GM11168 (cell line): ENCODE results near the gene GMDS.

ENCODE experiments used
- in situ Hi-C: fragments of 300-500 bp; cut with MboI; formaldehyde crosslinking; loops from one replicate; pipeline ENCODE4 v1.12.0; 2022; ENCODE audit warnings: low sequenced_read_pairs; ENCODE audit not compliant: unreplicated experiment

The GMDS gene

DNA sequence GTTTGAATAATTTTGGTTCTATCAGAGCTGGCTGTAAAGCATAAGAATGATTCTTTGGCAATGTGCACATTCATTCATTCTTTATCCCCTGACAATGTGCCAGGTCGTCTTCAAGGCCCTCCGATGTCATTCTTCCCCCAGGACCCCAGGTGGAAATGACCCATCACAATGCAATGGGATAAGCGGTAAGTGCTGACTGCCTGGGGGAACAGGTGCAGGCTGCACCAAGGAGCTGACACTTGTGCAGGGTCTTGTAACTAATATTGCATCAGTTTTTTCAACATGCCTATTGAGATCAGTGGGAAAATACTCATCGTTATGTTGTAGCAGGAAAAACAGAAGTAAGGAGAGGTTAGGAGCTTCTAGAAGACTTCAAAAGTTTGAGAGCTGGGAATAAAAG lies 530.1 kb downstream of the GMDS start:
- in situ Hi-C loops, result no loop called here

DNA sequence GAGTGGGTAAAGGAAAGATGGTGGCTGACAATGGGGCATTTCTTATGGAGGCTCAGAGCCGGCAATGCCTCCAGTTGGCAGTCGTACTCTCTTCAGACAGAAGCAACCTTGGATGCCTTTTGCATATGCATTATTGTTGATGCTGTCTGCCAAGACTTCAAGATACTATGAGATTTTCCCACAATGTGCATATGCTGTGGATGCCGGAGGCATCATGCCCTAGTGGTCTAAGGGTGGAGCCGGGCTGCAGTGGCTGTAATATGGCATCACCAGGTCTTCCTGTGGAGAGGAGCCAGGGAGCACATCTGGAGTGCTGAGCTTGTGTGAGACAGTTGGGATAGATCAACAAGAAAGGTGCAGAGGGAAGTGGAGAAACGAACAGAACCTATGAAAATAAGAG lies 530.8 kb downstream of the GMDS start:
- in situ Hi-C loops, result no loop called here

DNA sequence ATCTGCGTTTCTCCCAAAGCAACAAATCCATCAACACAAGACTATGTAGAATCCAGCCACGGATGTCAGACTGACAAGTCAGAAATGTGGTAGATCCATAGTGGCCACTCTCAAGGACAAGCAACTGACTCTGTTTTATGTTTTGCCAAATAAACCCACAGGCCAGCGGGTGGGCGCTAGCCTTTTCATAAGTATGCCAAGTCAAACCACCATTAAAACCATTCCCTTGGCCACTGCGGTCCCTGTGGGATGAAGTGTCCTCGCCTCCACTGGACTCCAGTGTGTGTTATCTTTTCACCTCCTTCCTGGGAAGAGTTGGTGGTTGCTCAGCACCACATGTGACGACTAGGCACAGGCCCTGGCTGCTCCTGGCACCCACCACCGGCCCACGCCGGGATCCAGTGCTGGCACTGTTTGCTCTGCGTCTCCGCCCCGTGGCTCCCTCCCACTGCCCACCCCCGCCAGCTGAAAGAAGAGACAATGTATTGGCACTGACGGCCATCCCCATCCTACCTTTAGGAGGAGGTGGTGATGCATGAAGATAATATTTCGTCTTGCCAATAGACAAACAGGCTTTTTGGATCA lies 532.3 kb downstream of the GMDS start:
- in situ Hi-C loops, result no loop called here

DNA sequence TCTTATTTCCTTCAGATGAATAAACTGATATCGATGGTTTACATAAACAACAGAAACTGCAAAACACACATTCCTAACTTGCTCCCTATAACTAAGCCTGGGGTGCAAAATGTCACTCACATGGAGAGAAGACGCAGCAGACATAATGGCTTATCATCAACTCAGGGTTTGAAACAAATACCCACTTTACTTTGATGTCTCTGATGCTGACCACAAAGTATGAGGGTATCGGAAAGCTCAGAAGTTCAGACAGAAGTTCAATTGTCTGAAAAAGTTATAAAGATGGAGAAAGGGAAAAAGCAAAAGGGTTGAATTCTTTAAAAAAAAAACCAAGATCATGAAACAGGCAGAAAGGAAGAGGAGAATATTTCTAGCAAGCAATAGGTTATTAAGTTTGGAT lies 533.0 kb downstream of the GMDS start:
- in situ Hi-C loops, result no loop called here

DNA sequence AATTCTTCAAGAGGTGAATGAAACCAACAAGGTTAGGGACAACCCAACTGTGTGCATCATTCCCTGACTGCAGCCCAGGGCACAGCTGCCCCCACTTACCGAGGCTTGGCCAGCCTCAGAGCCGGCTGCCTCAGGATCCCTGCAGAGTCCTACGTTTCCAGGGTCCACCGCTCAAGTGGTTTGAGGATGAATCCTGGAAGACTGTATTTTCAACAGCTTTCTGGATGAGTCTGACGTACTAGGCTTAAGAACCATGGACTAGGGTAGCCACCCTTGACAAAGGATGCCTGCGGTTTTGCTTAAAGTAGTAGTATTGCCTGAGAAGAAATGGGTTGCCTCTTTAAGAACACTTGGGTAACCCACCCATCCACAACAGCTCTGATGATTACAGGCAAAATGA lies 534.3 kb downstream of the GMDS start:
- in situ Hi-C loops, result no loop called here

DNA sequence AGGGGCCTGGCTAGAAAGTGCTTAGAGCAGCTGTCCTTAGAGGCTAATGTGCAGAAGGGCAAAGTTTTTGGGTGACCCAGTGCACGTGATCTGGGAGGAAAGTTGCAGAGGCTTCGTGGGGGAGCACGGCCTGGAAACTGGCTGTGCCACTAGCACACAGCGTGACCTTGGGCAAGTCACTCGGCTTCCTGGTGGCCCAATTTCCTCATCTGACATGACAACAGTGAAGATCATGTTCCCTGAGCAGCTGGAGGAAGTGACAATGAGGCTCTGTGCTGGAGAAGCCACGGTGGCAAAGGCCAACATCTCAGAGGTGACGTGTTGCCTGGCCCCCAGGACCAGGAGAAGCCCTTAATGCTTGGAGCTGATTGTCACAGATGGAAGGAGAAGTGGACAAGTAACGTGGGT lies 536.2 kb downstream of the GMDS start:
- in situ Hi-C loops, result no loop called here

DNA sequence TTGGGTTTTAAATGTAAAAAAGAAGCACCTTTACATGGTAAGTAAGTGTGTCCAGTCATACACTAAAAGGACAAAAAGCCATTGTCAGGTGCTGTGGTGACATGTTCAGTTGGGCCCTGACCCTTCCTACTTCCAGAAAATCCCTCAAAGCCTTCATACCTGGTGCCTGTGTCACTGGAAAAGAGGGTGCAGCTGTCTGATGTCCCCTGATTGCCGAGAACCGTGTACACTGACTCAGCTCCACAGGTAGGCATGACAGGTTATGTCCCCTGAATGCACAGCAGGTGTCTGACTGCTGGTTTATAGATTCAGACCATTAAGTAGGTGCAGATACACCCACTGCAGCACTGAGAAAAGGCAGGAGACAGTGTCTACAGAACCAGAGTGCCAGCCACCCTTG lies 536.6 kb downstream of the GMDS start:
- in situ Hi-C loops, result no loop called here

DNA sequence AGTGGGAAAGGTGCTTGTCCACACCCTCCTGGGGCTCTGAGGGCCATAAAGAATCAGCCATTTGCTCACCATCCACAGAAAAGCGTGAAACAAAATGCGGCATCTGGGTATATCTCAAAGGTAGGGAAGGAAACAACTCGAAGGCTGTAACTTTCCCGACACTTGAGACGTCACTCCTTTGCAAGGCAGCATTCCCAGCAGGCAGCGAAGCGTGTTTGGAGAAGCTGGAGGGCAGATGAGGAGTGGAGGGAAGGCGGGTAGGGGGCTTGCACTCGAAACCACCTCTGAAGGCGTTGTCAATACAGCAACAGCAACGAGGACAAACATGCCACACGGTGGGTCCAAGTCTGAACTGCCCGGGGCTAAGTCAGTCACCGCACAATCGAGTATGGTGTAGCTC lies 537.3 kb downstream of the GMDS start:
- in situ Hi-C loops, result no loop called here

DNA sequence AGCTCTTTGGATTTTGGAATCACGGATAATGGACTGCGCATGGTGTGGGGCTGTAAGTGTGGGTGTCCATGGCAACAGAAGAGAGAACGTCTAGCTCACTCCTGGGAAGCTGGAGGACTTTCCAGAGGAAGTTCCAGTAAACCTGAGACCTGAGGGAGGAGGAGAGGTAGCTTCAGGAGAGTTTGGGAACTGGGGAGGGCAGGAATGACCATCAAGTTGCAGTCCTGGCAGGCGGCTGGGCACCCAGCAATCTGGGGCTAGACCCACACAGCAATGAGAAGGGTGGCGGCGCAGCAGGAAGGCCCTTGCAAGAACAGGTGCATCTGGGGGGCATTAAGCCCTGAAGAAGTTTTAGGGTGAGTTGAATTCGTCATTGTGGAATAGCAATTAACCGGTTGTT lies 539.8 kb downstream of the GMDS start:
- in situ Hi-C loops, result no loop called here

DNA sequence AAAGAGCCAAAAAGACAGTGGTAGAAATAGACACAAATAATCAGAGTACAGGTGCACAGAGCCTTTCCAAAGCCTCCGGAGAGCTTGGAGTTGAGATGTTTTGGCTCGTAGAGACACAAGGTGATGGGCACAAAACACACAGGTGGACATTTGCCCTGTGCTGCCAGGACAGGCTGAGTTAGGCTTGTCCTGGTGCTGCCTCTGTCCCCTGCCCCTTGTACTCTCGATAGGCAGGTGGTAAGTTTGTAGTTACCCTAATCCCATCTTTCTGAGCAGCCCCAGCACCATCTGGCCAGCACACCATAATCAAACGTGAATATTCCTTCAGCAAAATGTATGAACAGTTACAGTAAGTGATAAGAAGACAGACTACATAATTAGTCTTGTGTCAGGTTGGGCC lies 540.2 kb downstream of the GMDS start:
- in situ Hi-C loops, result no loop called here

DNA sequence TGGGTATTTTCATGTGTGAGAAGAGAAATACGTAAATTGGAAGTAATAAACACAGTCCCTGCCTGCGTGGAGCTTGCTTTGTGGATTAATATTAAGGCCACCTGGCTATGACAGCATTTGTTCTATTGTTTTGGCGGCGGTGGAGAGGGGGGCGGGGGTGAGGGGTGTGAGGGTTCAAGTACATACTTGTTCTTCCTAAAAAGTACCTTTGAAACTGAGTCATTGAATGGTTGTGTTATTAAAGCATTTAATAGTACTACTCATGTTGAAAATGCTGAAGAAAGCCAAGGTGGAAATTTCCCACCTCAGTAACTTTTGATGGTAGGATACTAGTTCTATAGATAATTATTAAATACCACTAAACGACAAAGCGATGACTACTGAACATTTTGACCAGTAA lies 540.7 kb downstream of the GMDS start:
- in situ Hi-C loops, result no loop called here

DNA sequence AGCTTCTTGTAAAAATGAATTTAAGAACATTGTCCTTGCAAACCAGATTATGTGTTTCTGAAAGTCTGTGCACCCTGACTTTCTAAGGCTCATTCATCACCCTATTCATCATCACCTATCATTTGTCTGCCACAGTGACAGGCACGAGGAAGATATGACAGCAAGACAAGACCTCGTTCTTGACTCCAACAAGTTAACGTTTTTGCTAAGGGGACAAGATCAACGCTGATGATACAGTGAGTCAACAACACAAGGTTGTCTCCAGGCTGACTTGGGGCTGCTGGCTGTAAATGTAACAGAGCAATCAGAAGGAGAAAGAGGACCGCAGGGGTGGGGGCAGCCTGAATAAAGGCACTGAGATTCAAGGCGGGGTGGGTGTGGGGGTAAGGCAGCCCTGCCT lies 541.5 kb downstream of the GMDS start:
- in situ Hi-C loops, result no loop called here

DNA sequence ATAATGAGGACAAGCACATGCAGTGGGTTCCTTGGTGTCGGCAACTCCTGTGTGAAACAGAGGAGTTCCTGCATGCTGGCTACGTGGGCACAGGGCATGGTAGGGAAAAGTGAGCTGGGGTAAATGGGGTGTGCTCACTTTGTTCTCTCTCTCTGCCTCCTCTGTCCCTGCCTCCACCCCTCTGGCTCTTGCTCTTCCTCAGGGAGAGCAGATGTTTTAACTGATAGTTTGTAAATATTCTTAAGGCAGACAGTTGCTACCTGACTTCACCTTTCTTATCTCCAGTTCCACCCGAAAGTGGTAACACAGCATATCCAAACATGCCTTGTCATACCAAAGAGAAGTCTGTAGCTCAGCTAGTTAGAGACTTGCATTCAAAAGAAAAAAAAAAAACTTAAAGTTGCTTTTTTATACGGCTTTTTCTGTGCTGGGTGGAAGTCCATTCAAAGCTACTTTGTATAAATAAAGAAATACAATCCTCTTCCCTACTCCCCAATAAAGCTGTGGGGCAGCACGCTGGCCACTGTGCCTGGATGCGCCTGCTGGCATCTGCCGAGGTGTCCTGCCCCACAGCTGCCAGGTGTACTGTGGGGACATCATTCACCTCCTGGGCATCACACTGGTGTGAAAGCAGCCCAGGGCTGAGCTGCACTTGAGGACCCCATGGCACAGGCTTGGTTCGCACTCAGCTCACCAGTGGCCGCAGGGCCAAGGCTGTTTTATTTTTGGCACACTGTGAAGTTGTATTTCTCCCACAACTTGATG lies 542.1 kb downstream of the GMDS start:
- in situ Hi-C loops, result no loop called here

DNA sequence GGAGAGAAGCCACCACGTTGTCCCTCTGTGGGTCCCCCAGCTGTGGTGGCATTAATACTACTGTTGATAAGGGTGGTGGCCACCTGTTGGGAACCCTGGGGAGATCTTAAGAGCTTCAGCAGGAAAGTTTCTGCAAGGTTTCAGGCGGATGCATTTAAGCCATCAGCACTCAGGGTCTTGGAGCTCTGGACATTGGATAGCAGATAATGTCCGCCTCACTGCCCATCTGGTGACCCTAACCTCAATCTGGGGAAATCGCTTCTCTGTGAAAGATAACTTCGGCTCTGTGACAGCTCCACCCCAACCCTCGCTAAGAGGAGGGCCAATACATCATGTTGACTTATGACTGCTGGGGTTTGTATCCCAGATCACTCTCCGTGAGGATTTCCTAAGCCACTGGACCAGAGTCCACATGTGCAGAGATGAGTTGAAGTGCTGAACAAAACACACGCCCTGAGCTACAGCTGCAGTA lies 542.8 kb downstream of the GMDS start:
- in situ Hi-C loops, result no loop called here

DNA sequence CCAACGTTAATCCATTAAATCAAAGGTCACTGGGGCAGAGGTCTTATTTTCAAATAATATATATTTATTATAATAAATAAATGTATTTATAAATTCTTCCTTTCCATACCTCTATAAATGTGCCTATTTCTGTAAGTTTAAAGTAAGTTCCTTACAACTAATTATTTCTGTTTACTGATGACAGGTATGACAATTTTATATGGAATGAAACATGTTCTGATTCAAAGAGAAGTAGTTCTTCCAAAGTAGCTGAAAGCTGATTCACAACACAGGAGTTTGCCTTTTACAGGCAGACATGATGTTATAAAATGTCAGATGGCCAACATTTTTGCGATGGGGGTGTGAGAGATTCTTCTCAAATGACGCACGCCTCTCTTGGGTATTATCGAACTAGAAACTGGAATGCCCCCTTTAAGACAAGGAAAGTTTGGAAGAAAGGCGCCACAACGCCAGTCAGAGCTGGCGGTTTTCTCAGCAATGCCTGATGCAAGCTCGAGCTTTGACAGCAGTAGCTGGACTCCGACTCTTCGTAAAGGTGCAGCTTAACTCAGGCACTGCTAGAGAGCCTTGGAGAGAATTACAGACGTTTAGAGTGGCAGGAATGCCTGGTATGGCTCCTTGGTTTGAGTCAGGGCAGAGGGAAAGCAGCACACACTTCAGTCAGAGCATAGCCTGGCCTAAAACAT lies 543.6 kb downstream of the GMDS start:
- in situ Hi-C loops, result no loop called here

DNA sequence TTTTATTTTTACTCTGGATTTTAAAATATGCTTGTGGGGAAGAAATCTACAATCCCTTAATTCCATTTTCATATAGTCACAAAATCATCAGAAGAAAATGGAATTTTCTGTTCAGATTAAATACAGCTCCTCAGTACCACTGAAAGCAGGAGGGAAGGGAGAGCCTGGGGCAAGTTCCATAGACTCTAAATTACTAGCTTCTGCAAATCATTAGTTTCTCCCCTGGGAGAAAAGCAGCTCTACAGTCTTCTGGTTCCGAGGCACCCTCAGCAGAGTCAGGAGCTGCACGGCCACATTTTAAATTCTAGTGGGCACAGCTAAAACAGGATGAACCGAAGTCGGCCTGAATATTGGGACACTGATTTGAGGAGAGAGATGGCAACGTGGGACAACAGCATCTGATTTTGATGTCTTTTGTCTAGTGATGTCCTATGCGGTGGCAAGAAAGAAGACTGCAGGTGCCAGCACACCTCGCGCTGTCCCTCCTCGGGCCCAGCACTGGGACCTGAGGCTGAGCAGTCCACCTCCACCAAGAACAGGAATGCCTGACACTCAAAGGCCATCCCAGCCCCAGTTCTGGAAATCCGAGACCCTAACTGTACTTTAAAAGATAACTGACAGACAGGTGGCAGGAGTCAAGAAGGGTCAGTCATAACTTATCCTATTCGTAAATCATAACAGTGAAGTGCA lies 545.0 kb downstream of the GMDS start:
- in situ Hi-C loops, result no loop called here

DNA sequence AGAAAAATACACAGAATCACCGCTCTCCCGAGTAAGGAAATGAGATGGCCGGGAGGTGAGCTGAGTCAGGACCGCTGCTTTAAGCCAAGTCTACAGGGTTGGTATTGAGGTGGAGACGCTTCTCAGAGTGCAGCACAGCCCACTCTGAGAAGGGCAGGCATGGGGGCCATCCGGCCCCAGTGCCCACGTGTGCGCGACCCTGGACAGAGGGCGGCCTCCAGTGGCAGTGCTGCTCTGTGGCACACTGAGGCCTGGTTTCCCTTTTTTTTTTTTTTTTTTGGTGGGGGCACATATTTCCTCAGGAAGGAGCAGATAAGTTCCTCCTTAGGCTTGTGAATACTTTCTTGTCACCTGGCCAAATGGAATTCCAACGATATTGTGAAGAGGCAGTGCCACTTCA lies 546.9 kb downstream of the GMDS start:
- in situ Hi-C loops, result no loop called here

DNA sequence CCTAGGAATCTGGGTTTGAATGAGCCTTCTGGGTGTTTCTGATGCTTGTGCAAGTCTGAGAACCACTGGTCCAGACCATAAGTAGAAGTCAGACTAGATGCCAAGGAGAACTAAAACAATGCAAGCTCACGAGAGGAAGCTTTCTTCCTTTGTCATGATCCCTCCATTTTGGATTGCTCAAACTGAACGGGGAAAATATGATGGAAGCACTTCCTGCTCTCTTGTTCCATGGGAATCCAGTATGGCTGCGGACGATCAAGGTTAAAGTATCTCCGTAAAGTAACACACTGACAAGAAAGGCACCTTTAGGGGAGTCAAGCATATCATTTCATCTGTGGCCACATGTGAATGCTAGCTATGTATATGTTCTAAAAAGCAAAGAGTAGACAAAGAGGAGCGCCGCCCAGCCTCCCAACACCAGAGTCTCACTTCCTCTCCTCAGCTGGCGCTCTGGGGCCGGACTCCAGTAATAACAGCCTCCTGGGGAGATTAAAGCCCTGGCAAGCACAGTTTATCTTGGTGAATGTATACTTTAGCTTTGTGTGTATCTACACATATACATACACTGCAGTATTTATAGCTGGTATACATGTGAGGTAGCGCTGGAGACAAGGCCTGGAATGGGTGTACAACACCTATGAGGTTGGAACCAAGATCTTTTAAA lies 547.6 kb downstream of the GMDS start:
- in situ Hi-C loops, result no loop called here

DNA sequence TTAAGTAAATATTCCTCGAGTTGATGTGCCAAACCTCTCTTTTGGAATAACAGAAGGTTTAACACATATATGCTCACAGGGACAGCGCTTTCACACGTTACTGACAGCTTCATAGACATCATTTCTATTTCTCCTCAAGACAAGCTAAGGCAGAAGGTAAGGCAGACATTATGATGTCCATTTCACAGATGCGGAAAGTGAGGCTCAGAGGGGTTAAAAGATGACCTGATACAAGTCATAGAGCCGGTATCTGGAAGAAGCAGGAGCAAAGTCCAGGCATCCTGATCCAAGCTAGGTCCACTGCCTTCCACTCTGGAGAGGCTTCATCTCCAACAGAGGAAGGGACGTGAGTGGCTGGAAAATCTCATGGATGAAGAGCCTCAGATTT lies 548.9 kb downstream of the GMDS start:
- in situ Hi-C loops, result no loop called here
